Measurements from ENCODE around the gene CD24.
"Not testable (repeated sequence)": the region's sequence is repeated elsewhere in the genome, so short reads cannot be mapped to it uniquely, and the experiment has no call there.

Gene CD24

GRCh38 chr6:106974336-106974998, at the start of gene CD24:
CD24 (minus strand) TSS chr6:106974729; CDS start chr6:106974646, 83 bp downstream.
- in situ Hi-C loops (cut with HindIII; ENCODE audit: low sequenced_read_pairs) = no loop called here

GRCh38 chr6:107021446-107022185, 47.1 kb upstream of the CD24 start:
- in situ Hi-C loops (cut with HindIII; ENCODE audit: low sequenced_read_pairs) = no loop called here

GRCh38 chr6:107020239-107020638, 45.7 kb upstream of the CD24 start:
- in situ Hi-C loops (cut with HindIII; ENCODE audit: low sequenced_read_pairs) = no loop called here

GRCh38 chr6:107019628-107020027, 45.1 kb upstream of the CD24 start:
- in situ Hi-C loops (cut with HindIII; ENCODE audit: low sequenced_read_pairs) = not testable (repeated sequence)

- in situ Hi-C loops (cut with HindIII; ENCODE audit: low sequenced_read_pairs) = no loop called here
Observed at GRCh38 chr6:107019047-107019446, 44.5 kb upstream of the CD24 start.

GRCh38 chr6:107009499-107009898, 35.0 kb upstream of the CD24 start:
- in situ Hi-C loops (cut with HindIII; ENCODE audit: low sequenced_read_pairs) = no loop called here

GRCh38 chr6:106997392-106998158, 23.0 kb upstream of the CD24 start:
- in situ Hi-C loops (cut with HindIII; ENCODE audit: low sequenced_read_pairs) = loop anchor here (10.0 kb wide), 1 partner anchor 413 kb away; no protein-coding TSS in a partner anchor

- in situ Hi-C loops (cut with HindIII; ENCODE audit: low sequenced_read_pairs) = loop anchor here (10.0 kb wide), 1 partner anchor 411 kb away; no protein-coding TSS in a partner anchor
Observed at GRCh38 chr6:106995640-106996039, 21.1 kb upstream of the CD24 start.

- in situ Hi-C loops (cut with HindIII; ENCODE audit: low sequenced_read_pairs) = loop anchor here (10.0 kb wide), 1 partner anchor 405 kb away; no protein-coding TSS in a partner anchor
Observed at GRCh38 chr6:106989737-106990136, 15.2 kb upstream of the CD24 start.

GRCh38 chr6:106988664-106989063, 14.1 kb upstream of the CD24 start:
- in situ Hi-C loops (cut with HindIII; ENCODE audit: low sequenced_read_pairs) = no loop called here

- in situ Hi-C loops (cut with HindIII; ENCODE audit: low sequenced_read_pairs) = no loop called here
Observed at GRCh38 chr6:106981926-106982325, 7.4 kb upstream of the CD24 start.

- in situ Hi-C loops (cut with HindIII; ENCODE audit: low sequenced_read_pairs) = no loop called here
Observed at GRCh38 chr6:106980926-106981325, 6.4 kb upstream of the CD24 start.

- in situ Hi-C loops (cut with HindIII; ENCODE audit: low sequenced_read_pairs) = no loop called here
Observed at GRCh38 chr6:106979435-106979884, 4.9 kb upstream of the CD24 start.

- in situ Hi-C loops (cut with HindIII; ENCODE audit: low sequenced_read_pairs) = no loop called here
Observed at GRCh38 chr6:106977246-106977645, 2.7 kb upstream of the CD24 start.

GRCh38 chr6:106976270-106976669, 1.7 kb upstream of the CD24 start:
- in situ Hi-C loops (cut with HindIII; ENCODE audit: low sequenced_read_pairs) = no loop called here

GRCh38 chr6:106975738-106976064, 1.2 kb upstream of the CD24 start:
- in situ Hi-C loops (cut with HindIII; ENCODE audit: low sequenced_read_pairs) = no loop called here

GRCh38 chr6:106974999-106975737, 639 bp upstream of the CD24 start:
- in situ Hi-C loops (cut with HindIII; ENCODE audit: low sequenced_read_pairs) = no loop called here

- in situ Hi-C loops (cut with HindIII; ENCODE audit: low sequenced_read_pairs) = no loop called here
Observed at GRCh38 chr6:106973836-106974335, 643 bp downstream of the CD24 start.

GRCh38 chr6:106973018-106973835, 1.3 kb downstream of the CD24 start:
- in situ Hi-C loops (cut with HindIII; ENCODE audit: low sequenced_read_pairs) = no loop called here

GRCh38 chr6:106972500-106972899, 2.0 kb downstream of the CD24 start:
- in situ Hi-C loops (cut with HindIII; ENCODE audit: low sequenced_read_pairs) = no loop called here

All from DLD1 (cell line).